A549 (cell line): ENCODE results near the gene ZBTB2. TPM values are rescaled to one million over a fixed set of nuclear protein-coding genes. Genes with fewer than 3 reads are reported as not detected.

ENCODE experiments used
- ATAC-seq, 2 experiments: fragments of 200-7000 bp in 1 of 2; fragments of >200 bp in 1 of 2; cut with Nextera tagmentation in 1 of 2; cut with Tn5 transposase in 1 of 2; 3 replicates each; pipeline versions ENCODE4 v1.8.0 to v1.9.1; 2018 to 2020; ENCODE audit warnings: mild to moderate bottlenecking in 1 of 2, moderate library complexity in 1 of 2
- CTCF ChIA-PET: fragments of 300-600 bp; sonication (Branson Sonifier 250); formaldehyde crosslinking; extraction: SDS; loops from one replicate; lab custom pipeline; 2021; ENCODE audit warnings: antibody characterized with exemption, inconsistent platforms; lab: Yijun Ruan, JAX
- POLR2A ChIA-PET: fragments of 350-600 bp; formaldehyde crosslinking; extraction: SDS; loops from one replicate; lab custom pipeline; 2021; ENCODE audit warnings: antibody characterized with exemption, inconsistent platforms; lab: Yijun Ruan, JAX
- DNase-seq, 2 experiments: peaks; one replicate each; pipeline versions ENCODE4 v3.0.0 to v3.0.0-alpha.2; 2011 to 2016; ENCODE audit warnings: low read depth in 1 of 2, low spot score in 1 of 2
- FAIRE-seq: peaks from 2 replicates; lab custom pipeline; 2011; peaks lifted over from hg19 to GRCh38; lab: Jason Lieb, UNC
- H3K27ac ChIP-seq, 2 experiments: fragments of >200 bp; sonication (Bioruptor Twin); formaldehyde crosslinking; 3 replicates each; pipeline ENCODE4 v1.5.1; 2016 to 2017
- H3K4me1 ChIP-seq: fragments of >200 bp; sonication (Bioruptor Twin); formaldehyde crosslinking; 3 replicates; pipeline ENCODE4 v1.6.1; 2016
- H3K4me2 ChIP-seq: fragments of >200 bp; sonication (Bioruptor Twin); formaldehyde crosslinking; 3 replicates; pipeline ENCODE4 v1.6.1; 2016
- H3K4me3 ChIP-seq: fragments of >200 bp; sonication (Bioruptor Twin); formaldehyde crosslinking; 3 replicates; pipeline ENCODE4 v1.5.1; 2016
- H3K9me3 ChIP-seq: fragments of >200 bp; sonication (Bioruptor Twin); formaldehyde crosslinking; 3 replicates; pipeline ENCODE4 v1.6.1; 2016
- BHLHE40 ChIP-seq: IDR thresholded peaks from 2 replicates; pipeline ENCODE4 v1.6.1; 2012; ENCODE audit warnings: low read depth, low read length, inconsistent platforms
- CHD2 ChIP-seq: fragments of 150-350 bp; IDR thresholded peaks from 2 replicates; pipeline ENCODE4 v1.6.1; 2014; ENCODE audit warnings: low read length; ENCODE audit not compliant: partially characterized antibody
- CHD4 ChIP-seq: fragments of 200-600 bp; sonication (generic); IDR thresholded peaks from 2 replicates; pipeline ENCODE4 v1.6.1; 2016; ENCODE audit warnings: antibody characterized with exemption, mild to moderate bottlenecking, borderline replicate concordance
- EHMT2 ChIP-seq: fragments of 200-600 bp; sonication (generic); IDR thresholded peaks from 2 replicates; pipeline ENCODE4 v1.6.1; 2016; ENCODE audit warnings: antibody characterized with exemption, low read depth, mild to moderate bottlenecking, moderate library complexity
- FOXS1 ChIP-seq: fragments of 250-450 bp; sonication (Bioruptor Pico); IDR thresholded peaks from 2 replicates; pipeline ENCODE4 v1.5.0; 2020; ENCODE audit warnings: mild to moderate bottlenecking, moderate library complexity
- HDAC2 ChIP-seq: fragments of 200-600 bp; sonication (generic); IDR thresholded peaks from 2 replicates; pipeline ENCODE4 v1.6.1; 2016
- HOXB5 ChIP-seq: fragments of 250-450 bp; sonication (Bioruptor Pico); IDR thresholded peaks from 2 replicates; pipeline ENCODE4 v1.5.0; 2020; ENCODE audit warnings: mild to moderate bottlenecking, moderate library complexity
- MAFK ChIP-seq: fragments of 450-650 bp; IDR thresholded peaks from 2 replicates; pipeline ENCODE4 v1.6.1; 2014; ENCODE audit not compliant: partially characterized antibody
- PHF8 ChIP-seq: fragments of 200-600 bp; sonication (generic); IDR thresholded peaks from 2 replicates; pipeline ENCODE4 v1.6.1; 2016; ENCODE audit warnings: low read depth, mild to moderate bottlenecking, antibody characterized with exemption, moderate library complexity, borderline replicate concordance
- POLR2AphosphoS2 ChIP-seq: conservative IDR thresholded peaks from 2 replicates; pipeline ENCODE4 v1.6.1; 2012; ENCODE audit warnings: low read length, improper control_type of control experiment, inconsistent platforms
- RAD21 ChIP-seq, 2 experiments: fragments of >200 bp in 1 of 2; sonication (Bioruptor Twin) in 1 of 2; formaldehyde crosslinking in 1 of 2; IDR thresholded peaks in 1 of 2; conservative IDR thresholded peaks in 1 of 2; 2 replicates in 1 of 2; 3 replicates in 1 of 2; pipeline ENCODE4 v1.6.1; 2012 to 2018; ENCODE audit warnings: inconsistent platforms in 1 of 2
- RFX5 ChIP-seq: fragments of 450-650 bp; IDR thresholded peaks from 2 replicates; pipeline ENCODE4 v1.7.1; 2014; ENCODE audit warnings: antibody characterized with exemption, mild to moderate bottlenecking, moderate library complexity
- RNF2 ChIP-seq: fragments of 200-600 bp; sonication (generic); IDR thresholded peaks from 2 replicates; pipeline ENCODE4 v1.6.1; 2016; ENCODE audit warnings: low read depth, mild to moderate bottlenecking, antibody characterized with exemption, moderate library complexity, borderline replicate concordance
- SMC3 ChIP-seq: fragments of >200 bp; sonication (Bioruptor Twin); formaldehyde crosslinking; IDR thresholded peaks from 3 replicates; pipeline ENCODE4 v1.6.1; 2018; ENCODE audit warnings: inconsistent platforms
- TFCP2L1 ChIP-seq: fragments of 250-450 bp; sonication (Bioruptor Pico); IDR thresholded peaks from 2 replicates; pipeline ENCODE4 v1.5.0; 2021; ENCODE audit warnings: mild to moderate bottlenecking
- TP53 ChIP-seq: fragments of 250-450 bp; sonication (Bioruptor Pico); IDR thresholded peaks from 2 replicates; pipeline ENCODE4 v1.5.0; 2021; ENCODE audit warnings: mild to moderate bottlenecking, moderate library complexity
- USF2 ChIP-seq: fragments of 450-650 bp; IDR thresholded peaks from 2 replicates; pipeline ENCODE4 v1.6.1; 2014; ENCODE audit warnings: antibody characterized with exemption
- ZSCAN20 ChIP-seq: fragments of 250-450 bp; sonication (Bioruptor Pico); IDR thresholded peaks from 2 replicates; pipeline ENCODE4 v1.8.0; 2022; ENCODE audit warnings: mild to moderate bottlenecking, moderate library complexity
- WGBS: methylation state at CpG from one replicate; pipeline ENCODE4 v1.1.6; 2017; ENCODE audit errors: missing lambda C conversion rate; 5-methylcytosine and 5-hydroxymethylcytosine counted together
- polyA plus RNA-seq, 4 experiments: library from polyadenylated mRNA; depleted of rRNA in 3 of 4; stranded (reverse); fragments of >200 nt; fragmentation: RNase III in 1 of 4; extraction: RNeasy Plus Mini Kit Qiagen cat#74134 plus additional on column Dnase treatment in 1 of 4; gene quantifications; 2 replicates in 3 of 4; 3 replicates in 1 of 4; pipeline ENCODE4 v1.2.3, GENCODE V29; 2011 to 2017
- TF ChIP-seq, protein P1 (sequence below): fragments of 250-450 bp; sonication (Bioruptor Pico); IDR thresholded peaks from 2 replicates; pipeline ENCODE4 v1.5.0; 2020; ENCODE audit warnings: low read depth, mild to moderate bottlenecking, moderate library complexity
- TF ChIP-seq, protein P2 (sequence below): fragments of >200 bp; sonication (Bioruptor Twin); formaldehyde crosslinking; IDR thresholded peaks from 3 replicates; pipeline ENCODE4 v1.6.1; 2016
- TF ChIP-seq, protein P3 (sequence below): IDR thresholded peaks from 2 replicates; pipeline ENCODE4 v1.6.1; 2012
- TF ChIP-seq, protein P4 (sequence below): fragments of 150-350 bp; IDR thresholded peaks from 2 replicates; pipeline ENCODE4 v1.6.1; 2014; ENCODE audit warnings: low read depth, mild to moderate bottlenecking, low read length

The ZBTB2 gene
- polyA plus RNA-seq, 2 of the 4 experiments (the other 2 are of a cell fraction), result 10.8 to 17.3 TPM

GRCh38 chr6:151425561-151425960 lies 34.2 kb upstream of the ZBTB2 start:
- Histone ChIP-seq H3K4me1 (no peaks in the 10 kb centered on the region), H3K4me3 (no peak overlapping the region), H3K9me3 (no peaks in the 10 kb centered on the region), H3K4me2 (no peak overlapping the region), H3K27ac (no peak overlapping the region)
- CTCF ChIA-PET, result interaction anchor here (1.2 kb wide), 1 partner anchor 20 kb away, joined by 4 read pairs; no protein-coding TSS in a partner anchor
- 78% methylated on average over 4 of the region's 4 CpGs for WGBS
- FAIRE-seq, result no peak
- TF ChIP-seq HOXB5 (CRISPR knock-in tag) (no peak), USF2 (no peak), TP53 (CRISPR knock-in tag) (no peak), EHMT2 (no peak), ZSCAN20 (CRISPR knock-in tag) (no peak), CHD2 (no peak), FOXS1 (no peak), RFX5 (no peak), TFCP2L1 (CRISPR knock-in tag) (no peak), HDAC2 (no peak), POLR2AphosphoS2 (no peak), PHF8 (no peak), BHLHE40 (no peak), CHD4 (no peak), RNF2 (no peak), SMC3 (no peak)
- TF ChIP-seq, protein P1, sequence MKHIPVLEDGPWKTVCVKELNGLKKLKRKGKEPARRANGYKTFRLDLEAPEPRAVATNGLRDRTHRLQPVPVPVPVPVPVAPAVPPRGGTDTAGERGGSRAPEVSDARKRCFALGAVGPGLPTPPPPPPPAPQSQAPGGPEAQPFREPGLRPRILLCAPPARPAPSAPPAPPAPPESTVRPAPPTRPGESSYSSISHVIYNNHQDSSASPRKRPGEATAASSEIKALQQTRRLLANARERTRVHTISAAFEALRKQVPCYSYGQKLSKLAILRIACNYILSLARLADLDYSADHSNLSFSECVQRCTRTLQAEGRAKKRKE, result no peak
- TF ChIP-seq, protein P2, sequence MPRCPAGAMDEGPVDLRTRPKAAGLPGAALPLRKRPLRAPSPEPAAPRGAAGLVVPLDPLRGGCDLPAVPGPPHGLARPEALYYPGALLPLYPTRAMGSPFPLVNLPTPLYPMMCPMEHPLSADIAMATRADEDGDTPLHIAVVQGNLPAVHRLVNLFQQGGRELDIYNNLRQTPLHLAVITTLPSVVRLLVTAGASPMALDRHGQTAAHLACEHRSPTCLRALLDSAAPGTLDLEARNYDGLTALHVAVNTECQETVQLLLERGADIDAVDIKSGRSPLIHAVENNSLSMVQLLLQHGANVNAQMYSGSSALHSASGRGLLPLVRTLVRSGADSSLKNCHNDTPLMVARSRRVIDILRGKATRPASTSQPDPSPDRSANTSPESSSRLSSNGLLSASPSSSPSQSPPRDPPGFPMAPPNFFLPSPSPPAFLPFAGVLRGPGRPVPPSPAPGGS, result no peak
- TF ChIP-seq, protein P3, sequence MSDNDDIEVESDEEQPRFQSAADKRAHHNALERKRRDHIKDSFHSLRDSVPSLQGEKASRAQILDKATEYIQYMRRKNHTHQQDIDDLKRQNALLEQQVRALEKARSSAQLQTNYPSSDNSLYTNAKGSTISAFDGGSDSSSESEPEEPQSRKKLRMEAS, result no peak
- TF ChIP-seq, protein P4, sequence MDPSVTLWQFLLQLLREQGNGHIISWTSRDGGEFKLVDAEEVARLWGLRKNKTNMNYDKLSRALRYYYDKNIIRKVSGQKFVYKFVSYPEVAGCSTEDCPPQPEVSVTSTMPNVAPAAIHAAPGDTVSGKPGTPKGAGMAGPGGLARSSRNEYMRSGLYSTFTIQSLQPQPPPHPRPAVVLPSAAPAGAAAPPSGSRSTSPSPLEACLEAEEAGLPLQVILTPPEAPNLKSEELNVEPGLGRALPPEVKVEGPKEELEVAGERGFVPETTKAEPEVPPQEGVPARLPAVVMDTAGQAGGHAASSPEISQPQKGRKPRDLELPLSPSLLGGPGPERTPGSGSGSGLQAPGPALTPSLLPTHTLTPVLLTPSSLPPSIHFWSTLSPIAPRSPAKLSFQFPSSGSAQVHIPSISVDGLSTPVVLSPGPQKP, result no peak
- DNase-seq, result no peak
- POLR2A ChIA-PET, result no interaction called here
- ATAC-seq, result no peak; a peak in 1 of 6 replicates

DNA sequence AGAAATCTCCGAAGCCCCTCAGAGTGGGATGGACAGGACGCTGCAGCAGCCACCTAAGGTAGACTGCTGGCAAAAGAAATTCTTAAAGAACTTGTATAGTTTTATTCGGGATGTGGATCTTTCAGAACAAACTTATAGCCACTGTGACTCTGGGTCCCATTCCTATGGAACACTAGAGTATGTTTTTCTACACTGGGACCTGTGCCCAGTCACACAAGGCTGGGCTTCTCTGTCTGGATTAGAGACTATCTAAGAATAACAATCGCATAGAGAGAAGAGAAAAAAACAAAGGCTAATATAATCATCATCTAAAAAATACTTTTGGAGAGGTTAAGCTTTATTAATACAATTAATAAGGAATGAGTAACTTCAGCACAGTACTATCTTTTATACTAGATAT lies 31.6 kb upstream of the ZBTB2 start:
- DNase-seq, result no peak
- no peaks in the 10 kb centered on the region for H3K4me1 ChIP-seq
- TF ChIP-seq RAD21 (conservative IDR thresholded peaks at IDR 0.05 in 1 of 2, IDR thresholded peaks at IDR 0.05 in 1 of 2), result no peak
- ChIA-PET POLR2A (no interaction called here), CTCF (interaction anchor here (0.5 to 1.5 kb wide), 2 partner anchors 10 to 17 kb away, joined by 3 to 6 read pairs; no protein-coding TSS in a partner anchor)
- no peak overlapping the region for H3K27ac ChIP-seq
- no peak overlapping the region for H3K4me2 ChIP-seq
- WGBS, result 91% methylated on average over 4 of the region's 4 CpGs
- H3K4me3 ChIP-seq, result no peak overlapping the region
- ATAC-seq, result no peak
- no peak for FAIRE-seq
- no peaks in the 10 kb centered on the region for H3K9me3 ChIP-seq

- WGBS, result 50% methylated on average over 1 of the region's 1 CpG
- DNase-seq, result no peak
- H3K4me3 ChIP-seq, result no peak overlapping the region
- H3K27ac ChIP-seq, result no peak overlapping the region
- H3K4me2 ChIP-seq, result no peak overlapping the region
- ChIA-PET CTCF (no interaction called here), POLR2A (no interaction called here)
- H3K4me1 ChIP-seq, result no peaks in the 10 kb centered on the region
- H3K9me3 ChIP-seq, result no peaks in the 10 kb centered on the region
- TF ChIP-seq MAFK (peak; percentile 76), TP53 (CRISPR knock-in tag) (no peak)
- no peak for ATAC-seq
- FAIRE-seq, result no peak
Measured at GRCh38 chr6:151417477-151417876, 26.1 kb upstream of the ZBTB2 start.
